Lower lobe of right lung (tissue), 2 donors: ENCODE results near the gene CATSPERB. TPM values are rescaled to one million over a fixed set of nuclear protein-coding genes. Genes with fewer than 3 reads are reported as not detected.

ENCODE experiments used
- ATAC-seq, 2 donors: fragments of 200-7000 bp; cut with Tn5 transposase; one replicate each; pipeline ENCODE4 v1.9.1; 2020 to 2022; ENCODE audit warnings: mild to moderate bottlenecking in 2 of 2, moderate library complexity in 2 of 2
- DNase-seq: peaks from one replicate; pipeline ENCODE4 v3.0.0-alpha.2; 2020
- H3K27ac ChIP-seq: fragments of 200-600 bp; one replicate; pipeline ENCODE4 v1.8.0; 2022
- H3K27me3 ChIP-seq: fragments of 200-600 bp; one replicate; pipeline ENCODE4 v1.8.0; 2022; ENCODE audit warnings: low read depth
- H3K36me3 ChIP-seq: fragments of 200-600 bp; one replicate; pipeline ENCODE4 v1.8.0; 2022; ENCODE audit warnings: mild to moderate bottlenecking
- H3K4me1 ChIP-seq: fragments of 200-600 bp; one replicate; pipeline ENCODE4 v1.8.0; 2022
- H3K4me3 ChIP-seq: fragments of 200-600 bp; one replicate; pipeline ENCODE4 v1.8.0; 2022; ENCODE audit warnings: mild to moderate bottlenecking
- H3K9me3 ChIP-seq: fragments of 200-600 bp; one replicate; pipeline ENCODE4 v1.8.0; 2022
- CTCF ChIP-seq: fragments of 200-600 bp; IDR thresholded peaks from one replicate; pipeline ENCODE4 v1.8.0; 2022; ENCODE audit warnings: antibody characterized with exemption, mild to moderate bottlenecking
- intact Hi-C: fragments of 100-400 bp; cut with DNase I; formaldehyde crosslinking; loops from one replicate; pipeline ENCODE4 v1.11.0; 2022
- total RNA-seq: library from RNA; stranded (reverse); fragmentation: NEBNext Ultra II Directional; extraction: Animal tissue kit (Norgen Biotek cat#: 25700); gene quantifications from one replicate; pipeline ENCODE4 v1.2.1, GENCODE V29; 2021
- donor health status: DM: no; HTN: yes; CAD: no; lungs with severe emphysema.

The CATSPERB gene
- total RNA-seq, 1 donor from 2014 or later = 2.8 TPM

- intact Hi-C loops = no loop called here
- H3K4me3 ChIP-seq = no peak overlapping the region
- DNase-seq (no peak), ATAC-seq (peak in 1 of 2 donors; percentile 44)
- no peaks in the 10 kb centered on the region for H3K27me3 ChIP-seq
- no peak for TF ChIP-seq CTCF
- H3K27ac ChIP-seq = no peak overlapping the region
- H3K36me3 ChIP-seq = no peaks in the 10 kb centered on the region
- H3K4me1 ChIP-seq = no peaks in the 10 kb centered on the region
- H3K9me3 ChIP-seq = no peaks in the 10 kb centered on the region
These were observed 38.3 kb upstream of the CATSPERB start for GRCh38 chr14:91770185-91770584.

GRCh38 chr14:91755570-91756295 lies 23.8 kb upstream of the CATSPERB start:
- DNase-seq = no peak
- TF ChIP-seq CTCF = no peak
- ATAC-seq = peak; percentile 79 to 85
- H3K36me3 ChIP-seq = no peaks in the 10 kb centered on the region
- intact Hi-C loops = no loop called here
- no peak overlapping the region for H3K4me3 ChIP-seq
- peak overlapping the region; percentile 59 for H3K27ac ChIP-seq
- H3K9me3 ChIP-seq = peaks cover 5% of the 10 kb centered on the region
- H3K4me1 ChIP-seq = peaks cover 19% of the 10 kb centered on the region
- no peaks in the 10 kb centered on the region for H3K27me3 ChIP-seq

- Histone ChIP-seq H3K9me3 (no peaks in the 10 kb centered on the region), H3K27me3 (no peaks in the 10 kb centered on the region), H3K4me3 (no peak overlapping the region), H3K36me3 (no peaks in the 10 kb centered on the region), H3K27ac (no peak overlapping the region), H3K4me1 (peaks cover 19% of the 10 kb centered on the region)
- no peak for DNase-seq
- ATAC-seq = peak in 1 of 2 donors; percentile 13
- intact Hi-C loops = no loop called here
- no peak for TF ChIP-seq CTCF
These were observed 22.9 kb upstream of the CATSPERB start for GRCh38 chr14:91754819-91755218.

GRCh38 chr14:91754185-91754584 lies 22.3 kb upstream of the CATSPERB start:
- ATAC-seq (no peak), DNase-seq (no peak)
- no peak for TF ChIP-seq CTCF
- peaks cover 19% of the 10 kb centered on the region for H3K4me1 ChIP-seq
- H3K27ac ChIP-seq = no peak overlapping the region
- no peaks in the 10 kb centered on the region for H3K36me3 ChIP-seq
- H3K9me3 ChIP-seq = no peaks in the 10 kb centered on the region
- intact Hi-C loops = no loop called here
- no peaks in the 10 kb centered on the region for H3K27me3 ChIP-seq
- H3K4me3 ChIP-seq = no peak overlapping the region

- ATAC-seq = peak in 1 of 2 donors; percentile 35
- intact Hi-C loops = no loop called here
These were observed 21.7 kb upstream of the CATSPERB start for GRCh38 chr14:91753501-91754128.

More at GRCh38 chr14:91753501-91754128, 21.7 kb upstream of the CATSPERB start:
- no peak overlapping the region for H3K4me3 ChIP-seq
- H3K36me3 ChIP-seq = no peaks in the 10 kb centered on the region
- no peak overlapping the region for H3K27ac ChIP-seq
- H3K27me3 ChIP-seq = no peaks in the 10 kb centered on the region
- no peaks in the 10 kb centered on the region for H3K9me3 ChIP-seq
- H3K4me1 ChIP-seq = peaks cover 19% of the 10 kb centered on the region
- TF ChIP-seq CTCF = no peak
- no peak for DNase-seq
